Ishikawa (cell line): Measurements from ENCODE around the gene ARL14EPL.

Experiments
- CEBPB ChIP-seq: IDR thresholded peaks from 2 replicates; pipeline ENCODE4 v1.6.1; 2012
- CREB1 ChIP-seq: IDR thresholded peaks from 2 replicates; pipeline ENCODE4 v1.6.1; 2012; ENCODE audit warnings: low read depth
- EGR1 ChIP-seq: IDR thresholded peaks from 2 replicates; pipeline ENCODE4 v1.6.1; 2012
- EP300 ChIP-seq: IDR thresholded peaks from 2 replicates; pipeline ENCODE4 v1.6.1; 2012; ENCODE audit warnings: borderline replicate concordance
- FOXM1 ChIP-seq: IDR thresholded peaks from 2 replicates; pipeline ENCODE4 v1.6.1; 2012; ENCODE audit warnings: low read depth, borderline replicate concordance
- RAD21 ChIP-seq: IDR thresholded peaks from 2 replicates; pipeline ENCODE4 v1.6.1; 2012; ENCODE audit warnings: low read depth
- TAF1 ChIP-seq: IDR thresholded peaks from 2 replicates; pipeline ENCODE4 v1.6.1; 2012; ENCODE audit warnings: low read depth, mild to moderate bottlenecking
- YY1 ChIP-seq: IDR thresholded peaks from 2 replicates; pipeline ENCODE4 v1.6.1; 2012; ENCODE audit warnings: low read depth
- ZBTB7A ChIP-seq: IDR thresholded peaks from 2 replicates; pipeline ENCODE4 v1.6.1; 2012; ENCODE audit warnings: low read depth
- TF ChIP-seq, protein P1 (sequence below): IDR thresholded peaks from 2 replicates; pipeline ENCODE4 v1.6.1; 2012

DNA sequence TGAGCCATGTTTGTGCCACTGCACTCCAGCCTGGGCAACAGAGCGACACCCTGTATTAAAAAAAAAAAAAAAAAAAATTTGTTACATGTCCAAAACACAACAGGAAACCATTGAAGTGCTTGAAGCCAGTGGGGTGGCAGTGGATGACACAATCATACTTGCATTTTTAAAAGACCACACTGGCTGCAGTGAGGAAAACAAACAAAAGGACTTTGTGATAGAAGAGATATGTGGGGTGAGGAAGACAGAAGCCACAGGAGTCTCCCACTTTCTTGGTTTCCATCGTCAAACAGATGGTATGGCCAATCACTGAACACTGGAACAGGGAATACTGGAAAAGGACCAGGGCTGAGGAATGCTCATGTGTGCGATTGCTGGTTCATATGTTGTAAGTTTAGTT, 31.7 kb downstream of the ARL14EPL start:
- TF ChIP-seq RAD21 (no peak), EP300 (no peak), FOXM1 (no peak), YY1 (no peak), ZBTB7A (no peak), TAF1 (no peak), CEBPB (no peak), CREB1 (no peak), EGR1 (no peak)
- TF ChIP-seq, protein P1, sequence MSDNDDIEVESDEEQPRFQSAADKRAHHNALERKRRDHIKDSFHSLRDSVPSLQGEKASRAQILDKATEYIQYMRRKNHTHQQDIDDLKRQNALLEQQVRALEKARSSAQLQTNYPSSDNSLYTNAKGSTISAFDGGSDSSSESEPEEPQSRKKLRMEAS: no peak
